Activated CD4-positive, alpha-beta T cell treated with anti-CD3 and anti-CD28 coated beads, Interleukin-10, Interleukin-2, amounts not matched to agents 100 ng/mL and 50 ng/mL, durations not matched to agents 16 hours and 8 hours (primary cell): ENCODE measurements around the gene GALR3.
A peak's percentile ranks its signal among the peaks of the same experiment; 100 is the strongest.

Experiments used
- DNase-seq: peaks from one replicate; pipeline ENCODE4 v3.0.0-alpha.2; 2020

Gene GALR3

GRCh38 chr22:37824674-37825641 is 1.8 kb downstream of the GALR3 start:
- DNase-seq, result peak; percentile 42

DNA sequence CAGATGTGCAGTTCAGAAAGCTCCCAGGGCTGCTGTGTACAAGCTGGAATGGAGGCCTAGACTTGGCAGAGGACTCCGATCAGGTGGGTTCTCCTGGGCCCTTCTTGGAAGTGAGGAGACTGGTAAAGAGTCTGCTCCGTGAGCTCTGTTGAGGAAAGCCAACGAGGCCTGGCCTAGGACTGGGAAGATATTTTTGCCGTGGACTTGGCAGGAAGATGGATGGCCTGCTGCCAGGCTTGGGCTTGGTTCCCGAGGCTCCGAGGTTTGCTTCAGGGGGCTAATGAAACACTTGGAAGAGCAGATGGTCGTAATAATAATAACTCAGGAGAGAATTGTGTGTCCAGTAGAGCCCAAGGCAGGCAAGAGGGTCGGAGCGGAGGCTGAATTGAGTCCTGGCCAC is 3.9 kb downstream of the GALR3 start:
- DNase-seq, result no peak

DNA sequence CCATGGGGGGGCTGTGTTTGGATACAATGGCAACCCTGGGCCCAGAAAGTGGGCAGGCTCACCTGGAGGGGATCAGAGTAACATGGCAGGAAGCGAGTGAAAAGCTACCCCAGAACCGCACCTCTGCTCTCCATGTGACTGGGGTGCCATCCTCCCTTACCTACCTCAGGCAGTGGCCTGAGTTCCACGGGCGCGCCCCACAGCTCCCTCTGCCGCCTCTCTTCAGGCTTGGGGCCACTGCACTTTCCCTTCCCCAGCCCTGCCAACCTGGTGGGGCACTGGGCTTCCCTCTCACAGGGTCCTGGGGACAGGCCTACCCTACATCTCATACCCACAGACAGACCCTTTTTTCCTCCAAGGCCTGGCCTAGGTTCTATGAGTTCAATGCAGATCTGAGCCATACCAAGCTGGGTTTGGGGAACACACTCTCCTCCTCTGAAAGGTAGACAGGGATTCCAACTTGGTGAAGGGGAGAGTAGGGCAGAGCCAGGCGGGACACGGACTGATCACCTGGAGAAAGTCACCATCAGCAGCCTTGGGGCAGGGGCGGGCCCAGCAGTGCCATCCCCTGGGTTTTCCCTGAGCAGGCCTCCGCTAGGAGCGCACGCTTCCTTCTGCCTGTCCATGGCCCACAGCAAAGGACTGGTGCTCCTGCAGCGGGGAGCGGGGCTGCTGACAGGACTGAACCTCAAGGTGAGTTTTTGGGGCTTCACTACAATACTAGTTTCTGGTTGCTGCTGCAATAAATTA is 7.1 kb downstream of the GALR3 start:
- DNase-seq, result no peak

DNA sequence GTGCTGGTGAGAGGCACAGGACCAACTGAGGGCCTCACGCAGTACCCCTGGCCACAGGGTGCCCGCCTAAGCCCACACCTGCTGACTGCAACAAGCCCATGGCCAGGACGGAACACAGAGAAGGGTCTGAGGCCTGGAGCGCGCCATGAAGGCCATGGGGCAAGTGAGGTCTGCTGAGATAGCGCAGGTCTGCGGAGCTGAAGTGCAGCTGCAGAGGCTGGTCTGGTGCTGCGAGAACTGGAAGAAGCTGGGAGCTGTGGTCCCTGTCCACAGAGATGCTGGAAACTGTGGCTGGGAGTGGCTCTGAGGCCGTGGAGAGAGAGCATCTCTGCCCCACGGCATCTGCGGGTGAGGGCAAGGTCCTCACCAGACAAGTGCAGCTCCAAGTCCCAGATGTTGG is 8.3 kb downstream of the GALR3 start:
- DNase-seq, result no peak

GRCh38 chr22:37832022-37832857 is 9.1 kb downstream of the GALR3 start:
- no peak for DNase-seq

DNA sequence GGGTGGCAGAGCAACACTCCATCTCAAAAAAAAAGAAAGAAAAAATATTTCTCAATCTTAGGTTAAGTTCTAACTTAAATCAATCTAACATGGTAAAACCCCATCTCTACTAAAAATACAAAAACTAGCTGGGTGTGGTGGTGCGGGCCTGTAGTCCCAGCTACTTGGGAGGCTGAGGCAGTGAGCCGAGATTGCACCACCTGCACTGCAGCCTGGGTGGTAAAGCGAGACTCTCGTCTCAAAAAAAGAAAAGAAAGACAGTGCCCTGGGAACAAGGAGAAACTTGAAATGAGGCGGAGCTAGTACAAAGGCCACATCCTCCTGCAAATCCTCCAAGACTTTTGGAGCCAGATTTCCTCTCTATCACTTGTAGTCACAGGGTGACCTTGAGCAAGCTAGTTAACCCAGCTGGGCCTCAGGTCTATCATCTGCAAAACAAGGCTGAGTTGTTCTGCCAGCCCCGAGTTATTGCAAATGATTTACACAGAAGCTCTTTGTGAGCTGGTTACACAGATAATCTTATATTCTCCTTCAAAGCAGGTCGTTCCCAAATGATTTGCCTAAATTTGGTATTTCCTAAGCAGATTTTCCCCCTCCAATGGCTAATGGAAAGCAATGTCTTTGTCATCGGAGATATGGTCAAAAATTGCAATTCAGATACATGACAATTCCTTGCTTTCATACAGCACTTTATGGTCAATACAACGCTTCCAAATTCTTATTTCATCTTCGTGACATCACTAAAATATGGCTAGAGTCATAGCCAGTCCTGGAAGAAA is 19.0 kb downstream of the GALR3 start:
- DNase-seq, result no peak

- peak; percentile 56 for DNase-seq
Measured at GRCh38 chr22:37843741-37844089, 20.5 kb downstream of the GALR3 start.

- no peak for DNase-seq
Measured at GRCh38 chr22:37844904-37845329, 21.7 kb downstream of the GALR3 start.

- DNase-seq, result no peak
Measured at GRCh38 chr22:37846433-37846832, 23.3 kb downstream of the GALR3 start.

GRCh38 chr22:37848587-37849088 is 25.5 kb downstream of the GALR3 start:
- peak; percentile 28 for DNase-seq

- DNase-seq, result peak; percentile 95
Measured at GRCh38 chr22:37849089-37849751, 26.0 kb downstream of the GALR3 start, which contains the start of gene EIF3L. Gene EIF3L (plus strand): TSS chr22:37849419. CDS start chr22:37849450, 31 bp downstream.

- DNase-seq, result no peak
Measured at GRCh38 chr22:37850801-37851200, 27.6 kb downstream of the GALR3 start.

- DNase-seq, result no peak
Measured at GRCh38 chr22:37852418-37852817, 29.2 kb downstream of the GALR3 start.

- no peak for DNase-seq
Measured at GRCh38 chr22:37854946-37855345, 31.8 kb downstream of the GALR3 start.

DNA sequence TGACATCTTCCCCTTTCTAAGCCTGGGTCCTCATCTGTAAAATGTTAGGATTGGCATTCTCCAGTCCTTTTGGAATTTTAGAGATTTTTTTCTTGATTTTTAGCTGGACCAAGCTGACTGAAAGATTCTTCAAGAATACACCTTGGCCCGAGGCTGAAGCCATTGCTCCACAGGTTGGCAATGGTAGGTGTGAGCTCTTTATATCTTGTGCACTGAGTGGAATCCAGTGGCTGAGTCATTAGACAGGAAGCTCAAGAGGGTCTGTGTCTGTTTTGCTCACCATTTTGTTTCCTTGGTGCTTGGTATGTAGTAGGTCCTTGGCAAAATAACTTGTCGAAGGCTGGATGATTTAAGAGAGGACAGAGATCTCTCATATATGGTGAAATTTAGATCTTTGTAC is 32.3 kb downstream of the GALR3 start:
- no peak for DNase-seq

- DNase-seq, result no peak
Measured at GRCh38 chr22:37860796-37861421, 37.7 kb downstream of the GALR3 start.

DNA sequence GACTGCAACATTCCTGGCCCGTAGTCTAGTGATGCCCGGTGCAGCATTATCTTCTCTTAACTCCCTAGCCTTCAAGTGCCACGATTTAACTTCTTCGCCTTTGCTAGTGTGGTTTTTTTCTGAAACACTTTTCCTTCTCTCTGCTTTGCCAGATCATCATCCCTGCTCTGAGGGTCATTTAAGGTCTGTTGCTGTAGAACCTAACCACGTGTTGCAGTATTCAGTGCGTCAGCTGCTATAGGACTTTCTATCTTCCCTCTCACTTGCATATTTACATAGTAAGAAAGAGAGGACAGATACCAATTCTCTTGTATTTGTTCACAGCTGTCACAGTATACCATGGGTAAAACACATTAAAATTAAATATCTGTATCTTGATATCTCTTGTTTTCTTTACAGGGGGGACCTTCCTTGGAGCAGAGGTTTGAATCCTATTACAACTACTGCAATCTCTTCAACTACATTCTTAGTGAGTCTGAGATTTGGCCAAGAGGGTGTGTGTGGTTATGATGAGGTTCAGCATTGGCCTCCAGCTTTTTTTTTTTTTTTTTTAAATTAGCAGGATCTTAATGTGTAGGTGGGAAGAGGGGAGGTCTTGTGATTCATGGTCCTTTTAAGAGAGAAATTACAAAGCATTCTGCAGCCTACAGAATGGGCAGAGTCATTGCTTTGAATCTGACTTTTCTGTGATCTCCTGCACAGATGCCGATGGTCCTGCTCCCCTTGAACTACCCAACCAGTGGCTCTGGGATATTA is 39.6 kb downstream of the GALR3 start:
- no peak for DNase-seq

DNA sequence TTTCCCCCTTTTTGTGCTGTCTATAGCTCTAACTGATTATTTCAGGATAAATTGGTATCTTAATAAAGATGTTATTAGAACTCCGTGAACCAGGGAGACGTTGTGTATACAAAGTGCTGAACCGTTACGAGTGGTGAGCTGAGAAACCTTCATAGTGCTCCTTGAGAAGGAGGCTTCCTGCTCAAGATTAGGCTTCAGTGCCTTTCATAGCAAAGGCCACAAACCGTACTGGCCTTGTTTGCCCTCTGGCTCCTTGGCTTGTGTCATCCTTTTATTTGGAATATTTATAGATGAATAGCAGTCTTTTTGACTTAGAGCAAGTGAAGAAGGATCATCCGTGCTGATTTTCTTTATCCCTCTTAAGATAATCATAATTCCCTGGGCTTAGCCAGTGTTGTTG is 42.3 kb downstream of the GALR3 start:
- DNase-seq, result no peak

GRCh38 chr22:37870273-37870672 is 47.1 kb downstream of the GALR3 start:
- DNase-seq, result no peak
